OCI-LY7 (cell line): ENCODE measurements around the gene ARPC2. TPM values are rescaled to one million over a fixed set of nuclear protein-coding genes. Genes with fewer than 3 reads are reported as not detected.

Source experiments
- BruUV-seq: library from RNA; stranded (reverse); fragments of 400-500 nt; replicated peaks from 2 replicates; lab custom pipeline; 2021; lab: Mats Ljungman, UMichigan
- CTCF ChIA-PET: fragments of 300-600 bp; sonication (Branson Sonifier 250); formaldehyde crosslinking; loops from one replicate; lab custom pipeline; 2022; ENCODE audit warnings: antibody characterized with exemption; ENCODE audit not compliant: unreplicated experiment; lab: Charles Lee
- POLR2A ChIA-PET: fragments of 300-600 bp; sonication (Branson Sonifier 250); formaldehyde crosslinking; loops from one replicate; lab custom pipeline; 2022; ENCODE audit warnings: antibody characterized with exemption; lab: Charles Lee
- DNase-seq: peaks from one replicate; pipeline ENCODE4 v3.0.0-alpha.2; 2015; ENCODE audit warnings: low spot score
- H2AFZ ChIP-seq: fragments of 200-600 bp; sonication (generic), shearing (Covaris generic); 2 replicates; pipeline ENCODE4 v1.6.1; 2014; ENCODE audit warnings: mild to moderate bottlenecking, antibody characterized with exemption, low read length, moderate library complexity
- H3K27ac ChIP-seq: fragments of 200-600 bp; sonication (generic); 2 replicates; pipeline ENCODE4 v1.5.1; 2014; ENCODE audit warnings: mixed run types, low read depth, mild to moderate bottlenecking, moderate library complexity, low read length, inconsistent platforms; ENCODE audit not compliant: poor library complexity, severe bottlenecking
- H3K36me3 ChIP-seq: fragments of 200-600 bp; sonication (generic); 2 replicates; pipeline ENCODE4 v1.6.1; 2014; ENCODE audit warnings: mild to moderate bottlenecking, antibody characterized with exemption, low read length, moderate library complexity, mixed read lengths; ENCODE audit not compliant: insufficient read depth
- H3K4me1 ChIP-seq: fragments of 200-600 bp; sonication (generic); 2 replicates; pipeline ENCODE4 v1.5.1; 2014; ENCODE audit warnings: mild to moderate bottlenecking, low read length; ENCODE audit not compliant: insufficient read depth, poor library complexity, severe bottlenecking
- H3K4me2 ChIP-seq: fragments of 200-600 bp; sonication (generic); 2 replicates; pipeline ENCODE4 v1.6.1; 2014; ENCODE audit warnings: mild to moderate bottlenecking, low read length
- H3K4me3 ChIP-seq: fragments of 200-600 bp; sonication (generic); 2 replicates; pipeline ENCODE4 v1.5.1; 2014; ENCODE audit warnings: mild to moderate bottlenecking, low read depth, low read length; ENCODE audit not compliant: poor library complexity, severe bottlenecking
- H3K79me2 ChIP-seq: fragments of 200-600 bp; sonication (generic); 2 replicates; pipeline ENCODE4 v1.6.1; 2016; ENCODE audit warnings: low read depth, mild to moderate bottlenecking, low read length, moderate library complexity, mixed read lengths; ENCODE audit not compliant: insufficient read depth
- H3K9me2 ChIP-seq: fragments of 200-600 bp; sonication (generic); 2 replicates; pipeline ENCODE4 v1.6.1; 2016; ENCODE audit warnings: mild to moderate bottlenecking, low read length, mixed read lengths; ENCODE audit not compliant: insufficient read depth
- H3K9me3 ChIP-seq: fragments of 200-600 bp; sonication (generic); 2 replicates; pipeline ENCODE4 v1.6.1; 2014; ENCODE audit warnings: mild to moderate bottlenecking, mixed run types, low read length, mixed read lengths
- H4K20me1 ChIP-seq: fragments of 200-600 bp; sonication (generic); 2 replicates; pipeline ENCODE4 v1.6.1; 2014; ENCODE audit warnings: mild to moderate bottlenecking, antibody characterized with exemption, low read length, moderate library complexity, mixed read lengths; ENCODE audit not compliant: insufficient read depth
- EZH2phosphoT487 ChIP-seq: fragments of 200-600 bp; sonication (generic); IDR thresholded peaks from 2 replicates; pipeline ENCODE4 v1.6.1; 2018; ENCODE audit warnings: low read depth, borderline replicate concordance, mild to moderate bottlenecking, mixed run types, antibody characterized with exemption, low read length, moderate library complexity, mixed read lengths
- intact Hi-C: fragments of 100-400 bp; cut with micrococcal nuclease; formaldehyde crosslinking; loops from one replicate; pipeline ENCODE4 v1.10.0; 2022; ENCODE audit not compliant: unreplicated experiment
- total RNA-seq, 2 experiments: library from RNA; depleted of rRNA in 1 of 2; stranded (reverse); fragments of >200 nt in 1 of 2; shearing (Covaris generic) in 1 of 2; gene quantifications; 2 replicates each; pipeline ENCODE4 v1.2.3, GENCODE V29; 2014 to 2022
- TF ChIP-seq, protein P1 (sequence below): fragments of 200-600 bp; sonication (generic); conservative IDR thresholded peaks from 2 replicates; pipeline ENCODE4 v1.5.1; 2014; ENCODE audit warnings: mild to moderate bottlenecking, antibody characterized with exemption, low read length, moderate library complexity, mixed read lengths

ARPC2 gene
- total RNA-seq, 2 experiments from 2014 or later = 264 to 545 TPM

DNA sequence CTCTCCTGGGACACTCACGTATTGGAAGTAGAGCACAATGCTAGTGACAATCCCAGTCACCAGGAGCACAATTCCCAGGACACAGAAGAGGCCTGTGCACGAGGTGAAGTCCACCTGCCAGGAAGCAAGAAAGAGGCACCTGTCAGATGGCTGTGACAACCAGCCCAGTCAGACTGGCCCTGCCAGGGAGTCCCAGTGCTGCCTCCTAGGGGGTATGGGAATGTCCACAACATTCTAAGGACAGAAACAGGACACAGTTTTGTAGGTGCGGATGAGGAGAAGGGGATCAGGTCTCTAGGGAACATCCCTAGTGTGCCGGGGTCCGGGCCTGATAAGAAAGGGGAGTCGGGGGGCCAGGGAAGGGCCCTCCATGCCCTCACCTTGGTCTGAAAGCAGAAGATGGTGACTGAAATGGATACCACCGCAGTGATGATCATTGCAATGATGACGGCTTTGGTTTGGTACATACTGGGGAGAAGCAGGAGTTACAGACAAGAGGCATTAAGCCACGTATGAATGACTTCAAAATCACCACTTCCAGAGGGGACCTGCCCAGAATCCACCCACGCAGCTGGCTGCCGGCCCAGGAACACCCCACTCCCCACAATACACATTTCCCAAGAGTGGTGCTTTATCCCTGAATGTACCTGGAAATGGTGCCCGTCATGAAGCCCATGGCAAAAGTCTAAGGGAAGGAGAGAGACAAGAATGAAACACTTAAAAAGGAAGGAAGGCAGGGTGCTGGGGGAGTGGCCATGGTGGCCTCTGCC is 60.2 kb downstream of the ARPC2 start:
- CTCF ChIA-PET = no interaction called here
- no peak for TF ChIP-seq EZH2phosphoT487
- TF ChIP-seq, protein P1, sequence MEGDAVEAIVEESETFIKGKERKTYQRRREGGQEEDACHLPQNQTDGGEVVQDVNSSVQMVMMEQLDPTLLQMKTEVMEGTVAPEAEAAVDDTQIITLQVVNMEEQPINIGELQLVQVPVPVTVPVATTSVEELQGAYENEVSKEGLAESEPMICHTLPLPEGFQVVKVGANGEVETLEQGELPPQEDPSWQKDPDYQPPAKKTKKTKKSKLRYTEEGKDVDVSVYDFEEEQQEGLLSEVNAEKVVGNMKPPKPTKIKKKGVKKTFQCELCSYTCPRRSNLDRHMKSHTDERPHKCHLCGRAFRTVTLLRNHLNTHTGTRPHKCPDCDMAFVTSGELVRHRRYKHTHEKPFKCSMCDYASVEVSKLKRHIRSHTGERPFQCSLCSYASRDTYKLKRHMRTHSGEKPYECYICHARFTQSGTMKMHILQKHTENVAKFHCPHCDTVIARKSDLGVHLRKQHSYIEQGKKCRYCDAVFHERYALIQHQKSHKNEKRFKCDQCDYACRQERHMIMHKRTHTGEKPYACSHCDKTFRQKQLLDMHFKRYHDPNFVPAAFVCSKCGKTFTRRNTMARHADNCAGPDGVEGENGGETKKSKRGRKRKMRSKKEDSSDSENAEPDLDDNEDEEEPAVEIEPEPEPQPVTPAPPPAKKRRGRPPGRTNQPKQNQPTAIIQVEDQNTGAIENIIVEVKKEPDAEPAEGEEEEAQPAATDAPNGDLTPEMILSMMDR = 0 out of 2 replicates have a peak, but pooled peaks have one; percentile 26
- Histone ChIP-seq H2AFZ (no peak overlapping the region), H4K20me1 (no peaks in the 10 kb centered on the region), H3K4me3 (no peak overlapping the region), H3K4me1 (peaks cover 11% of the 10 kb centered on the region), H3K36me3 (peaks cover 83% of the 10 kb centered on the region), H3K9me2 (no peaks in the 10 kb centered on the region), H3K27ac (no peak overlapping the region), H3K9me3 (no peaks in the 10 kb centered on the region), H3K4me2 (no peak overlapping the region), H3K79me2 (peaks cover 1% of the 10 kb centered on the region; the same call in 1 of the 2 replicates)
- no TSS peak for BruUV-seq
- POLR2A ChIA-PET = interaction anchor here (1.9 kb wide), 1 partner anchor 13 kb away, joined by 6 read pairs; no protein-coding TSS in a partner anchor
- no peak for DNase-seq
- intact Hi-C loops = no loop called here

DNA sequence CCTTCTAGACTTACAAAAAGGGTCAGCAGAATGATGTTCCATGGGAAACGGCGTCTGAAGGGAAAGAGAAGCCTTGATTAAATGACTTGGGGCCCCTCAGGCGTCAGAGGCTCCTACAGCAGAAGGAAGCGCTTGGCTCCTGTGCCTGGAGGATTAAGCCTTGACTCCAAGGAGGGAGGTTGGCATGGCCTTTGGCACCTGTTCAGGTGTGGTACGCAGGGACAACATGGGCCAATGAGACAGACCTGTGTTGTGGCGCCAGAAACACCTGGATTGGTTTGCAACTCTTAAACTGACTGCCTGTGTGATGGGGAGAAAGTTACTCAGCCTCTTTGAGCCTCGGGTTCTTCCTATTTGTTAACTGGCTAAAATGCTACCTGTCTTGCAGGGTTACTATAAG is 60.9 kb downstream of the ARPC2 start:
- POLR2A ChIA-PET = no interaction called here
- no peaks in the 10 kb centered on the region for H3K9me3 ChIP-seq
- H3K79me2 ChIP-seq = no peaks in the 10 kb centered on the region
- CTCF ChIA-PET = interaction anchor here (0.6 kb wide), 1 partner anchor 166 kb away, joined by 4 read pairs; no protein-coding TSS in a partner anchor
- TF ChIP-seq, protein P1 = no peak
- no peak for TF ChIP-seq EZH2phosphoT487
- H3K4me3 ChIP-seq = no peak overlapping the region
- no peak overlapping the region for H3K27ac ChIP-seq
- intact Hi-C loops = no loop called here
- no TSS peak for BruUV-seq
- no peak overlapping the region for H3K4me2 ChIP-seq
- DNase-seq = no peak
- no peaks in the 10 kb centered on the region for H3K9me2 ChIP-seq
- peaks cover 4% of the 10 kb centered on the region for H3K4me1 ChIP-seq
- H2AFZ ChIP-seq = no peak overlapping the region
- H3K36me3 ChIP-seq = peaks cover 86% of the 10 kb centered on the region
- H4K20me1 ChIP-seq = no peaks in the 10 kb centered on the region
